ENCODE measurements around the gene SLC29A3.

SLC29A3 gene

DNA sequence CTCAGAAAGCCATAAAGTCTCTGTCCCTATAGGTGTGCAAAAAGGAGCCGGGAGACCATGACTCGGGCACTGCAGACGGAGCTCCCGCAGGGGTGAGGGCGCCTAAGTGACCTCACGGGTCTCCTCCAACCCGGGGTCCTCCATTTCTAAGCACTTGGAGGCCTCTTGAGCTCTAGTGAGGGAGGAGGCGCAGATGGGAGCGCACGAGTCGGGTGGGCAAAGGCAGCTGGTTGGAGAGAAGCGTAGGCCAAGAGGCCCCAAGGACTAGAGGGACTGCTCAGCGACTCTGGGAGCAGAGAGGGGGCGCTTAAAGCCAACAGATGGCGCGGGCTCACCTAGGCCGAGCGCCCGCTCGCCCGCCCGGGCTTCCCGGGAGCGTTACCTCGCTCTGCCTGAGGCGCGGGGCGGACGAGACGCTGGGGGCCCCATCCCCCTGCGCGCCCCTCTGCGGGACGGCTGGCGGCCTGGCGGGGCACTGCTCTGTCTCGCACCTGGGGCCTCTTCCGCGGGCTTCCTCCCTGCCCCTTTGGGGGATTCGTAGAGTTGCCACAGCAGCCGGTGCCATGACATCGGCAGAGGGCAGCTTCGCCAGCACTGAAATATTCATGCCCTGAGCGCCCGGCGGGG lies 77.1 kb downstream of the SLC29A3 start:
- no peak overlapping the region for H3K4me3 ChIP-seq (ENCODE audit: low read length)
- no peak for TF ChIP-seq CTCF (conservative IDR thresholded peaks at IDR 0.05; ENCODE audit: low read length)
- DNase-seq (ENCODE audit: low read depth), result no peak

DNA sequence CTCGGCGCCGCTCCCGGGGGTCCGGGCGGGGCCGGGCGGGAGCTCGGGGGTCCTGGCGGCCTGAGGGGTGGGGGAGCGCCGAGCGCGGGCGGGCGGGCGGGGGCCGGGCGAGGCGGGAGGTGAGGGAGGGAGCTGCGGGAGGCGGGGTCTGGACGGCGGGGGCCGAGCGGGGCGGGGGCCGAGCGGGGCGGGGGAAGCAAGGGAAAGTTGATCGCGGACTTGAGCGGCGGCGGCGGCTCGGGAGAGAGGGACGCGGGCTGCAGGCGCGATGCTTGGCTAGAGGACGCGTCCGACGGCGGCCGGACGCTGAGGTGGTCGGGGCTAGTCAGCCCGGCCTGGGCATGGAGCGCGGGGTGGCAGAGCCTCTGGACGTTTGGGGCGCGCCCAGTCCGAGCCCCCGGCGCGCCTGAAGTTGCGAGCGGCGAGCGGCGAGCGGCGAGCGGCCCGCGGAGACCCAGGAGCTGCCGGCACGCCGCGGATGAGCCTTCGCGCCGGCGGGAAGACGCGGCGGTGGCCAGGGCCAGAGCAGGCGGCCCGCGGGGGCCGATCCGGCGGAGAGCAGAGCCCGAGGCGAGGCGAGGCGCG lies 77.7 kb downstream of the SLC29A3 start, which contains the start of gene CDH23:
CDH23 (plus strand) TSS at position 210 of the 585 bp plus-strand sequence. CDS start 42,912 bp downstream, outside the sequence.
- DNase-seq (ENCODE audit: low read depth), result no peak
- no peak for TF ChIP-seq CTCF (conservative IDR thresholded peaks at IDR 0.05; ENCODE audit: low read length)
- H3K4me3 ChIP-seq (ENCODE audit: low read length), result no peak within 1 kb of the TSS

DNA sequence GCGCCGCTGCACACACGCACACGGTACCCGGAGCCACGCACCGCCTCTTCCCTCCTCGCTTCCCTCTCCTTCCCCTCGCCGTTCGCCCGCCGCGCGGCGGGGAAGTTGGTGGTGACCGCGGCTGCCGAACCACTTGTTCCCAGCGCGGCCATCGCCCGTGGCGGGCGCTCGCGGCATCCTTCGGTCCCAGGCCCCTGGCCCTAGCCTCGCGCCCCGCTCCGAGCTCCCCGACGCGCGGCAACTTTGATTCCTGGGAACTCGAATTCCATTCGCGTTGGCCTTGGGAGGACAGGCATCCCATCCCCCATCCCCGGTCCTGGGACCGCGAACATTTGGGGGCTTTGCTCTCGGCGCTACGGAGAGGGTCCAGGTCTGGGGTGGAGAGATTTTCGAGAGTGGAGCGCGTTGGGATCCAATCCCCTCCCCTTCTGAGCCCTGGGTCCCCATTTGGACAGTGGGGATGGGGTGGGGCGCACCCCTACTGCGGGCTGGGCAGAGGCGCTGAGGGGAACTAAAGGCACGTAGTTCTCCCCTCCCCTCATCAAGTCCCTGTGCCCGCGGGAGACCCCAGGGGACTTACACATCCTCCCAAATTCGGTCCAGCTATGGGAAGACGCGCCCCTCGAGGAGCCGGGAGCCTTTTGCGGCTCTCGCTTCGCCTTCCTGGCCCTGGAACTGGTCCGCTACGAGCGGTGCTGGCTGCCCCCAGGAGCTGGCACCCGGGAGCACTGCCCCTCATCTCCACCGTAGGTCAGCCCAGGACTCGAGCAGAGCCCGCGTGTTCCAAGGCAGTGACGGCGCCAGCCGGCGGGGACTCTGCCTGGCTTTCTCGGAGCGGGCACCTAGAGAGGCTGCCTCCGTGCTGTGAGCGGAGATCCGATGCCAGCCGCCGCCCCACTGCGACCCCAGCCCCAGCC lies 78.5 kb downstream of the SLC29A3 start:
- H3K4me3 ChIP-seq (ENCODE audit: low read length), result no peak overlapping the region
- no peak for TF ChIP-seq CTCF (conservative IDR thresholded peaks at IDR 0.05; ENCODE audit: low read length)
- no peak for DNase-seq (ENCODE audit: low read depth)

GRCh38 chr10:71398976-71399375 lies 79.9 kb downstream of the SLC29A3 start:
- TF ChIP-seq CTCF (conservative IDR thresholded peaks at IDR 0.05; ENCODE audit: low read length), result no peak
- H3K4me3 ChIP-seq (ENCODE audit: low read length), result no peak overlapping the region
- DNase-seq (ENCODE audit: low read depth), result no peak

DNA sequence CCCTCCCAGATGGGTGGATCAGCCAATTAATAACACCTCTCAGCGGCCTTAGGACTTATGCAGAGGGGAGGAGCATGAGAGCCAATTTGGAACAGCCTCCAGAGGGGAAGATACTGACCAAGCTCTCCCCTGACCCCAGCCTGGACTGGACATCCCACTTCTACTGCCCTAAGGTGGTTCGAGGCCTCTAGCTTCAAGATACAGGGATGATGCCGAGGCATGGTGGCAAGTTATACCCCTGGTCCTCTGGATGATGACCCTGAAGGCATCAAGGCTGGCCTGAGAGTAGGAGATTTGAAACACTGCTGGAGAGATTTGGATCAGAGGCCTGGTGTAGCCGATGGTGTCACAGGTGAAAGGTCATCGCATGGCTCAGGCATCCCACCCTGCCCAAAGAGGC lies 80.9 kb downstream of the SLC29A3 start:
- no peak for TF ChIP-seq CTCF (conservative IDR thresholded peaks at IDR 0.05; ENCODE audit: low read length)

DNA sequence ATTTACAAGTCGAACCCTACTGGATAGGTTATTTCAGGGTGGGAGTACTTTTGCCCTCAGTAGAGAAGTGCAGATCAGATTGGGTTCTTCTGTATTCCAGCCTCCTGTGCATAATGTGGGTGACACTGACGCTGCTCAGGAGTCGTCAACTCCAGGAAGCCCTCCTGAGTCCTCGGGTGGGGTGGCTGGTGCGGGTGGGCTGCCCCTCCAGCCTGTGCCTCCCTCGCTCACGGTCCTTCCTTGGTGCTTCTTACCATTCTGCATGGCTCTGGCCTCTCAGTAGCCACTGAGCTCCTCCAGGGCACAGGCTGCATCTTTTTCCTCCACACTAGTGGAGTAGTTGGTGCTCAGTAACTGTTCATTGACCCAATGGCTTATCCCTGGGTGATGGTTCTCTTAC lies 82.0 kb downstream of the SLC29A3 start:
- H3K4me3 ChIP-seq (ENCODE audit: low read length), result no peak overlapping the region
- DNase-seq (ENCODE audit: low read depth), result no peak
- TF ChIP-seq CTCF (conservative IDR thresholded peaks at IDR 0.05; ENCODE audit: low read length), result no peak

More for the DNA sequence above, 80.9 kb downstream of the SLC29A3 start:
- H3K4me3 ChIP-seq (ENCODE audit: low read length), result no peak overlapping the region
- DNase-seq (ENCODE audit: low read depth), result no peak
